Measurements from ENCODE around the gene TXNDC15. TPM values are rescaled to one million over a fixed set of nuclear protein-coding genes. Genes with fewer than 3 reads are reported as not detected.

Gene TXNDC15
- total RNA-seq, 1 experiment from 2014 or later, result 31.3 TPM

DNA sequence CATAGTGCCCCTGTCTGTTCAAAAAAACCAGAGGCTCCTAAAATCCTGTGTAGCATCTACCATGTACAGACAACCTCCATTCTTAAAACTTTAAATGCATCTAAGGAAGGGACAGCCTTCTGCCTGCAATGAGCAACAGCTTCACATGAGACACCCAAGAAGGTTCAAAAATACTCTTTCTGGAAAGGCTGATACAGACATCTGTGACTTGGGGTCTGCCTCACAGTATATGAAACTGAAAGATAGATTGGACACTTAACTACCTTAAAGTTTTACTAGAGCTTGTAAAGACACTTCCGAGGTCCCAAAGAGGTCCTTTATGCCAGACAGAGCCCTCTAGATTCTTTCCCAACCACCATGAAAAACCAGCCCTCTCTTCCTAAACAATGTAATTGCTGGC is 65.3 kb downstream of the TXNDC15 start:
- no CpG with 5 or more reads among the region's 1 CpG for WGBS (ENCODE audit: extremely low coverage, insufficient read length, low lambda C conversion rate)
- Histone ChIP-seq H2BK20ac (ENCODE audit: low read depth, low read length, poor library complexity, severe bottlenecking) (no peak overlapping the region), H4K91ac (ENCODE audit: insufficient read length, low read depth, low read length) (no peak overlapping the region), H3K23me2 (ENCODE audit: insufficient read length, low read depth, low read length, poor library complexity, severe bottlenecking) (no peaks in the 10 kb centered on the region), H2BK5ac (ENCODE audit: insufficient read length, low read length) (no peak overlapping the region), H3K4ac (ENCODE audit: low read depth, low read length) (no peak overlapping the region), H3K4me1 (ENCODE audit: insufficient read depth, low read length) (no peaks in the 10 kb centered on the region), H3T11ph (ENCODE audit: low read length) (no peak overlapping the region), H3K27me3 (ENCODE audit: insufficient read depth, low read length) (no peaks in the 10 kb centered on the region), H2BK12ac (ENCODE audit: insufficient read length, low read depth, low read length) (no peak overlapping the region), H3K9me3 (ENCODE audit: control insufficient read depth, low read depth, low read length) (no peaks in the 10 kb centered on the region), H3K18ac (ENCODE audit: insufficient read length, low read depth, low read length) (no peak overlapping the region), H3K27ac (ENCODE audit: insufficient read length, low read depth, low read length) (no peak overlapping the region), H3K79me2 (ENCODE audit: insufficient read depth, low read length) (no peaks in the 10 kb centered on the region), H3K9ac (ENCODE audit: extremely low read depth, insufficient read length, low read length) (no peak overlapping the region), H4K8ac (replicated peaks; ENCODE audit: insufficient read length, low read depth, low read length) (no peak overlapping the region), H4K20me1 (ENCODE audit: control insufficient read depth, insufficient read depth, insufficient read length) (no peaks in the 10 kb centered on the region), H2AK5ac (ENCODE audit: insufficient read length, low read length) (no peak overlapping the region), H3K4me2 (ENCODE audit: insufficient read depth, insufficient read length, low read length) (no peak overlapping the region), H4K5ac (ENCODE audit: insufficient read length, low read depth, low read length) (no peak overlapping the region), H2AFZ (ENCODE audit: low read length) (no peak overlapping the region), H3K14ac (ENCODE audit: insufficient read depth, low read length) (no peak overlapping the region), H3K79me1 (ENCODE audit: insufficient read depth, low read depth, low read length, poor library complexity, severe bottlenecking) (no peaks in the 10 kb centered on the region), H2BK120ac (ENCODE audit: low read depth, low read length, poor library complexity, severe bottlenecking) (no peak overlapping the region), H2BK15ac (ENCODE audit: low read depth, low read length) (no peak overlapping the region), H3K56ac (ENCODE audit: insufficient read length, low read depth, low read length) (no peak overlapping the region), H3K23ac (ENCODE audit: insufficient read length, low read depth, low read length) (no peak overlapping the region)
- Mint-ChIP-seq H3K9me3 (no peaks in the 10 kb centered on the region), H3K36me3 (ENCODE audit: insufficient read depth in 1 of 3, low read depth in 3 of 3) (peaks cover 0 to 15% (median 6%) of the 10 kb centered on the region in 3 experiments; a peak in 5 of 7 replicates), H3K27ac (no peak overlapping the region), H3K27me3 (ENCODE audit: low read depth) (no peaks in the 10 kb centered on the region), H3K4me3 (no peak overlapping the region), H3K4me1 (peaks cover 5 to 7% of the 10 kb centered on the region in 2 experiments)
- TF ChIP-seq, protein P1, sequence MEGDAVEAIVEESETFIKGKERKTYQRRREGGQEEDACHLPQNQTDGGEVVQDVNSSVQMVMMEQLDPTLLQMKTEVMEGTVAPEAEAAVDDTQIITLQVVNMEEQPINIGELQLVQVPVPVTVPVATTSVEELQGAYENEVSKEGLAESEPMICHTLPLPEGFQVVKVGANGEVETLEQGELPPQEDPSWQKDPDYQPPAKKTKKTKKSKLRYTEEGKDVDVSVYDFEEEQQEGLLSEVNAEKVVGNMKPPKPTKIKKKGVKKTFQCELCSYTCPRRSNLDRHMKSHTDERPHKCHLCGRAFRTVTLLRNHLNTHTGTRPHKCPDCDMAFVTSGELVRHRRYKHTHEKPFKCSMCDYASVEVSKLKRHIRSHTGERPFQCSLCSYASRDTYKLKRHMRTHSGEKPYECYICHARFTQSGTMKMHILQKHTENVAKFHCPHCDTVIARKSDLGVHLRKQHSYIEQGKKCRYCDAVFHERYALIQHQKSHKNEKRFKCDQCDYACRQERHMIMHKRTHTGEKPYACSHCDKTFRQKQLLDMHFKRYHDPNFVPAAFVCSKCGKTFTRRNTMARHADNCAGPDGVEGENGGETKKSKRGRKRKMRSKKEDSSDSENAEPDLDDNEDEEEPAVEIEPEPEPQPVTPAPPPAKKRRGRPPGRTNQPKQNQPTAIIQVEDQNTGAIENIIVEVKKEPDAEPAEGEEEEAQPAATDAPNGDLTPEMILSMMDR (conservative IDR thresholded peaks at IDR 0.05), result no peak
- no peak for DNase-seq
